GM12864 (cell line): ENCODE measurements around the gene CLDN12.
A peak's percentile ranks its signal among the peaks of the same experiment; 100 is the strongest.

Experiments used
- DNase-seq: peaks from one replicate; pipeline ENCODE4 v3.0.0-alpha.2; 2011; ENCODE audit warnings: low read depth
- H3K4me3 ChIP-seq: 2 replicates; pipeline ENCODE4 v1.5.1; 2011; ENCODE audit warnings: mild to moderate bottlenecking, low read depth, low read length, control low read depth
- TF ChIP-seq, protein P1 (sequence below): IDR thresholded peaks from 2 replicates; pipeline ENCODE4 v1.5.1; 2011; ENCODE audit warnings: low read depth, mild to moderate bottlenecking, moderate library complexity, low read length, control low read depth, inconsistent platforms; ENCODE audit errors: missing control alignments

Gene CLDN12

DNA sequence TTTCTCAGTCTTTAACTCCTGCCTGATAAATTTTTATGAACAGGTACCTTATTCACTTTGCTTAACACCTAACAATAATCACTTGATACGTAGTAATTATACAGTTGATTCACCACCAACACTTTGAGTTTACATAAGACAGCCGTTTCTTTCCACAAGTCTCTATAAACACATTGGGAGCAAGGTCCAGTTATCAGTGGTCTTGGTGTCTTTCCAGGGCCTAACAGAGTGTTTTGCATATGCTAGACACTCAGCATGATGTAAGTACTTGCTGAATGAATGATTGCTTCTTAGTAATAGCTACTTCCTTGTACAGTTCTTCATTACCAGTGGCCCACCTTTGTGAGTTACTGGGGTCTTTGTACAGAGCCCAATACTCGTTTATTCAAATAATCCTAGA is 6.4 kb downstream of the CLDN12 start:
- TF ChIP-seq, protein P1, sequence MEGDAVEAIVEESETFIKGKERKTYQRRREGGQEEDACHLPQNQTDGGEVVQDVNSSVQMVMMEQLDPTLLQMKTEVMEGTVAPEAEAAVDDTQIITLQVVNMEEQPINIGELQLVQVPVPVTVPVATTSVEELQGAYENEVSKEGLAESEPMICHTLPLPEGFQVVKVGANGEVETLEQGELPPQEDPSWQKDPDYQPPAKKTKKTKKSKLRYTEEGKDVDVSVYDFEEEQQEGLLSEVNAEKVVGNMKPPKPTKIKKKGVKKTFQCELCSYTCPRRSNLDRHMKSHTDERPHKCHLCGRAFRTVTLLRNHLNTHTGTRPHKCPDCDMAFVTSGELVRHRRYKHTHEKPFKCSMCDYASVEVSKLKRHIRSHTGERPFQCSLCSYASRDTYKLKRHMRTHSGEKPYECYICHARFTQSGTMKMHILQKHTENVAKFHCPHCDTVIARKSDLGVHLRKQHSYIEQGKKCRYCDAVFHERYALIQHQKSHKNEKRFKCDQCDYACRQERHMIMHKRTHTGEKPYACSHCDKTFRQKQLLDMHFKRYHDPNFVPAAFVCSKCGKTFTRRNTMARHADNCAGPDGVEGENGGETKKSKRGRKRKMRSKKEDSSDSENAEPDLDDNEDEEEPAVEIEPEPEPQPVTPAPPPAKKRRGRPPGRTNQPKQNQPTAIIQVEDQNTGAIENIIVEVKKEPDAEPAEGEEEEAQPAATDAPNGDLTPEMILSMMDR, result no peak
- H3K4me3 ChIP-seq, result no peak overlapping the region

DNA sequence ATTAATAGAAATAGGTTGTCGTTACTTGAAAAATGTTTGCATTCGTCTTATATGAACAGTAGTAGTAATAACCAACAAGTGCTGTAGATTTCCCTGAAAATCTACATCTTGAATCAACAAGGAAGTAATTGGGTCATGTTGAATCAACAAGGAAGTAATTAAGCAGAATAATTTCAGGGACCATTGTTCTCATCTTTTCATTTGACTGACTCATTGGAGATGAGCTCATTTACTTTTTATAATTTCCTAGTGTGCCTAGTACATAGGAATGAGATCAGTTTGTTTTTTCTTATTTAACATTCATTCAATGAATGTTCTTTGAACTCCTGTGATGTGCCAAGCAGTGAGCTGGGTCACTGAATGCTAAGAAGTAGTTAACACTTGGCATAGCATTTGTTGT is 8.2 kb downstream of the CLDN12 start:
- H3K4me3 ChIP-seq, result no peak overlapping the region
- DNase-seq, result no peak
- TF ChIP-seq, protein P1, result no peak

More for the DNA sequence above, 6.4 kb downstream of the CLDN12 start:
- DNase-seq, result no peak

DNA sequence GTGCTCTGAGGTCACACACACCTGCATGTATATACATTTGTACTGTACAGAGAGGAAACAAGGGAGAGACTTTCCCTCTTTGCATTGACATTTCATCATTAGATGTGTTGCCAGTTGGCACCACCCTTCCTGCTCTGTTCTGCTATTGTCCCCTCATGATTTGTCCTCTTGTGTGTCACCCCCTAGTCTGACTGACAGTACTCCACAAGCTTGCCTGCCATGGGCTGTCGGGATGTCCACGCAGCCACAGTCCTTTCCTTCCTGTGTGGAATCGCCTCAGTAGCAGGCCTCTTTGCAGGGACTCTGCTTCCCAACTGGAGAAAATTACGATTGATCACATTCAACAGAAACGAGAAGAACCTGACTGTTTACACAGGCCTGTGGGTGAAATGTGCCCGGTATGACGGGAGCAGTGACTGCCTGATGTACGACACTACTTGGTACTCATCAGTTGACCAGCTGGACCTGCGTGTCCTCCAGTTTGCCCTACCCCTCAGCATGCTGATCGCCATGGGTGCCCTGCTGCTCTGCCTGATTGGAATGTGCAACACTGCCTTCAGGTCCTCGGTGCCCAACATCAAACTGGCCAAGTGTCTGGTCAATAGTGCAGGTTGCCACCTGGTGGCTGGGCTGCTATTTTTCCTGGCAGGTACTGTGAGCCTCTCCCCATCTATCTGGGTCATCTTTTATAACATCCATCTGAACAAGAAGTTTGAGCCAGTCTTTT is 9.4 kb downstream of the CLDN12 start:
- no peak overlapping the region for H3K4me3 ChIP-seq
- DNase-seq, result no peak
- TF ChIP-seq, protein P1, result peak; percentile 53

DNA sequence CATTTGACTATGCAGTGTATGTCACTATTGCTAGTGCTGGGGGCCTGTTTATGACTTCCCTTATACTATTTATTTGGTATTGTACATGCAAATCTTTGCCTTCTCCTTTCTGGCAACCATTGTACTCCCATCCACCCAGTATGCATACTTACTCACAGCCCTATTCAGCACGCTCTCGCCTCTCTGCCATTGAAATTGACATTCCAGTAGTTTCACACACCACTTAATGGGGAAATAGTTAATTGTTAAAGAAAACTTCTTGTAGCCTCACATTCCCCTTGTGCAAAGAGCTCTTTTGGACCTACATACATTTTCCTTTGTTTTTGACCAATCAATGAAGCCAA is 9.9 kb downstream of the CLDN12 start:
- TF ChIP-seq, protein P1, result no peak
- no peak overlapping the region for H3K4me3 ChIP-seq
- DNase-seq, result no peak

DNA sequence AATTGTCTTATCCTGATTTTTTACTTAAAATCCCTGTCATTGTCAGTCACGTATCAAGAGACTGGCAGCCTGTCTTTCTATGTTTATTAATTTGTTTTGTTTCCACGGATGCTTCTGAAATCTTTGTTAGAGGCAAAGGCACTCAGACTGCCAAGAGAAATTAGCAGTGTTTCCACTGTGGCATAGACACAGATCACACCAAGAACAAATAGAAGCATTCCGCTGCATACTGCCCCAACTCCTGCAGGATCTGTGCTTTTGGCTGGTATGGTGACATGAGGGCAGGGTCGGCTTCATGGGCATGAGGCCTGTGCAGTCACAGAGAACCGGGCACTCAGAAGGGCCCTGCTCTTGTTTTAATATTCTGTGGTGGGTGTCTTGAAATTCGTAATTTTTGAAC is 18.4 kb downstream of the CLDN12 start:
- TF ChIP-seq, protein P1, result no peak
- DNase-seq, result no peak
- H3K4me3 ChIP-seq, result no peak overlapping the region

DNA sequence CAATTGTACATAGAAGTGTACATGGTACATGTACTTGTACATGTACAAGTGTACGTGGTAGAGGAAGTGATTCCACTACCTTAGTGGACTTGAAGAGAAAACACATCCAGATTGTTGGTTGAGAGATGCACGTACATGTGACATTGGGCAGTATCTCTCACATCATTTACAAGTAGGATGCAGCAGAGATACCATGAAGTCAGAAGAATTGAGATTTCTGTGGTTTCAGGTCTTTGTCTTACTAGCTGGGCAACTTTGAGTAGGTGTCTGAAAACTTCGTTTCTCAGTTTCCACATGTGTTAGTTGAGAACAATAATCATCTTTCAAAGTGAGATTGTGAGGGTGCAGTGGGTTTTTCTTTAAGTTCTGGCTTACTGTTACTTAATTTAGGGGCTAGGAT is 21.5 kb downstream of the CLDN12 start:
- TF ChIP-seq, protein P1, result no peak
- no peak overlapping the region for H3K4me3 ChIP-seq
- DNase-seq, result peak; percentile 51

DNA sequence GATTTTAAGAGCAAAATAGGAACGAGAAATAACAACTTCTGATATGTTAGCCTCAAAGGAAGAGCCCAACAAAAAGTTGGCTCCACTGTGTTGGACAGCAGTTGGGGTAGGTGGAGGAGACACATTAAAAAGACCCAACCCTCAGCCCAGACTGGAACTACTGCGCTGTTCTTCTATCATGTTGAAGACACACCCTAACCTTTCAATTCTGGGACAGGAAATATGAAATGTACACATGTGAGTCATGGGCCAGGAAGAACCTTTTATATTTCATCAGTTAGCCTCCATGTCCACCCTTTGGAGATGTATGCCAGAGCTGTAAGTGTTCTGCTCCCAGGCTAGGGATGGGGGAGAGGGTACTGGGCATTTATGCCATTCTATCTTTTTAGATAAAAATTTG is 22.1 kb downstream of the CLDN12 start:
- no peak overlapping the region for H3K4me3 ChIP-seq
- no peak for DNase-seq
- TF ChIP-seq, protein P1, result no peak
